CD14-positive monocyte (primary cell): Measurements from ENCODE around the gene SLC1A7. TPM values are rescaled to one million over a fixed set of nuclear protein-coding genes. Genes with fewer than 3 reads are reported as not detected.

Source experiments
- DNase-seq, 3 donors: peaks; one replicate each; pipeline ENCODE4 v3.0.0-alpha.2; 2011 to 2022
- H2AFZ ChIP-seq: 2 replicates; pipeline ENCODE4 v1.6.0; 2012; ENCODE audit warnings: mild to moderate bottlenecking, low read depth, low read length, inconsistent platforms; ENCODE audit not compliant: insufficient read depth, poor library complexity, severe bottlenecking
- H3K27ac ChIP-seq, 2 donors: 1 replicate in 1 of 2; 2 replicates in 1 of 2; pipeline ENCODE4 v1.5.1; 2012 to 2013; ENCODE audit warnings: low read length in 2 of 2, control low read depth in 1 of 2, inconsistent platforms in 1 of 2, low read depth in 1 of 2, mild to moderate bottlenecking in 1 of 2
- H3K27me3 ChIP-seq, 2 donors: one replicate each; pipeline versions ENCODE4 v1.6.0 to v1.6.1; 2011 to 2013; ENCODE audit warnings: low read length in 2 of 2; ENCODE audit not compliant: control insufficient read depth in 2 of 2, insufficient read depth in 2 of 2
- H3K36me3 ChIP-seq, 2 donors: replicated peaks in 1 of 2; 1 replicate in 1 of 2; 2 replicates in 1 of 2; pipeline versions ENCODE4 v1.5.1 to v1.6.1; 2012 to 2013; ENCODE audit warnings: low read length in 2 of 2, control low read depth in 1 of 2, inconsistent platforms in 1 of 2, mild to moderate bottlenecking in 1 of 2; ENCODE audit not compliant: insufficient read depth in 2 of 2, control insufficient read depth in 1 of 2
- H3K4me1 ChIP-seq, 2 donors: 1 replicate in 1 of 2; 2 replicates in 1 of 2; pipeline versions ENCODE4 v1.5.1 to v1.6.1; 2012 to 2013; ENCODE audit warnings: low read length in 2 of 2, control low read depth in 1 of 2, inconsistent platforms in 1 of 2, mild to moderate bottlenecking in 1 of 2, moderate library complexity in 1 of 2; ENCODE audit not compliant: insufficient read depth in 2 of 2, control insufficient read depth in 1 of 2
- H3K4me2 ChIP-seq: replicated peaks from 2 replicates; pipeline ENCODE3; 2012; ENCODE audit warnings: low read length, moderate library complexity, mild to moderate bottlenecking; ENCODE audit not compliant: poor library complexity, severe bottlenecking; ENCODE audit errors: extremely low read depth
- H3K4me3 ChIP-seq, 3 experiments: fragments of 200-600 bp in 1 of 3; sonication (generic) in 1 of 3; replicated peaks in 1 of 3; 1 replicate in 2 of 3; 2 replicates in 1 of 3; pipeline ENCODE4 v1.5.1; 2011 to 2013; ENCODE audit warnings: low read length in 3 of 3, mild to moderate bottlenecking in 3 of 3, control low read depth in 2 of 3, low read depth in 2 of 3, inconsistent platforms in 1 of 3, moderate library complexity in 1 of 3
- H3K79me2 ChIP-seq: 2 replicates; pipeline ENCODE4 v1.6.0; 2012; ENCODE audit warnings: mild to moderate bottlenecking, control low read depth, inconsistent platforms, low read length, moderate library complexity; ENCODE audit not compliant: insufficient read depth
- H3K9ac ChIP-seq: 2 replicates; pipeline ENCODE4 v1.6.0; 2017; ENCODE audit warnings: low read length, mild to moderate bottlenecking; ENCODE audit not compliant: insufficient read depth, poor library complexity, severe bottlenecking
- H3K9me3 ChIP-seq, 2 donors: replicated peaks in 1 of 2; 1 replicate in 1 of 2; 2 replicates in 1 of 2; pipeline versions ENCODE4 v1.5.1 to v1.6.1; 2012 to 2013; ENCODE audit warnings: low read length in 2 of 2, control low read depth in 1 of 2; ENCODE audit not compliant: control insufficient read depth in 1 of 2, insufficient read depth in 1 of 2
- H4K20me1 ChIP-seq: 2 replicates; pipeline ENCODE4 v1.6.0; 2012; ENCODE audit warnings: mild to moderate bottlenecking, low read length, control low read depth, moderate library complexity; ENCODE audit not compliant: insufficient read depth
- H3K27ac Mint-ChIP-seq, 7 donors: one replicate each; pipeline ENCODE4 v1.8.0; 2020; ENCODE audit warnings: mild to moderate bottlenecking in 7 of 7, mixed read lengths in 7 of 7, moderate library complexity in 6 of 7, inconsistent platforms in 2 of 7
- H3K27me3 Mint-ChIP-seq, 3 donors: one replicate each; pipeline ENCODE4 v1.8.0; 2021 to 2022; ENCODE audit warnings: low read depth in 3 of 3, mild to moderate bottlenecking in 3 of 3, mixed read lengths in 3 of 3, moderate library complexity in 3 of 3, inconsistent platforms in 1 of 3
- H3K36me3 Mint-ChIP-seq, 2 donors: one replicate each; pipeline ENCODE4 v1.8.0; 2020; ENCODE audit warnings: mixed read lengths in 2 of 2, inconsistent platforms in 1 of 2, mild to moderate bottlenecking in 1 of 2
- H3K4me1 Mint-ChIP-seq: one replicate; pipeline ENCODE4 v1.8.0; 2020; ENCODE audit warnings: mild to moderate bottlenecking, mixed read lengths
- H3K4me3 Mint-ChIP-seq, 2 donors: one replicate each; pipeline ENCODE4 v1.8.0; 2020; ENCODE audit warnings: mild to moderate bottlenecking in 2 of 2, mixed read lengths in 2 of 2, moderate library complexity in 1 of 2
- H3K9me3 Mint-ChIP-seq, 7 donors: one replicate each; pipeline ENCODE4 v1.8.0; 2020 to 2022; ENCODE audit warnings: mixed read lengths in 7 of 7, mild to moderate bottlenecking in 6 of 7, moderate library complexity in 6 of 7, inconsistent platforms in 2 of 7
- CTCF ChIP-seq: fragments of 200-600 bp; IDR thresholded peaks from one replicate; pipeline ENCODE4 v1.8.0; 2022; ENCODE audit warnings: antibody characterized with exemption, mild to moderate bottlenecking
- WGBS: methylation state at CpG from one replicate; pipeline ENCODE4 v1.1.5; 2013; ENCODE audit warnings: missing lambda C conversion rate; ENCODE audit not compliant: insufficient coverage; 5-methylcytosine and 5-hydroxymethylcytosine counted together
- intact Hi-C, 2 donors: fragments of 100-400 bp; cut with micrococcal nuclease; formaldehyde crosslinking; loops; one replicate each; pipeline versions ENCODE4 v1.15.0 to v1.15.1; 2023
- polyA plus RNA-seq, 3 donors: library from polyadenylated mRNA; depleted of rRNA in 1 of 3; unstranded in 2 of 3; stranded (reverse) in 1 of 3; fragments of 300-500 nt in 2 of 3; fragments of >200 nt in 1 of 3; fragmentation: Illumina TruSeq in 2 of 3; gene quantifications; 1 replicate in 2 of 3; 2 replicates in 1 of 3; pipeline ENCODE4 v1.2.3, GENCODE V29; 2012 to 2021

SLC1A7 gene
- polyA plus RNA-seq, 3 donors = not detected

GRCh38 chr1:53139951-53140361 is 2.5 kb downstream of the SLC1A7 start:
- no peaks in the 10 kb centered on the region for H3K36me3 Mint-ChIP-seq
- H3K79me2 ChIP-seq = no peaks in the 10 kb centered on the region
- H3K4me3 Mint-ChIP-seq = no peak overlapping the region
- H3K9me3 ChIP-seq = peaks cover 9 to 14% of the 10 kb centered on the region in 2 donors
- no peaks in the 10 kb centered on the region for H4K20me1 ChIP-seq
- no peak overlapping the region for H3K27ac ChIP-seq
- intact Hi-C loops = no loop called here
- no peak overlapping the region for H3K4me3 ChIP-seq
- TF ChIP-seq CTCF = no peak
- no peak overlapping the region for H3K4me2 ChIP-seq
- no peak for DNase-seq
- no peak overlapping the region for H3K27ac Mint-ChIP-seq
- no peaks in the 10 kb centered on the region for H3K36me3 ChIP-seq
- no peaks in the 10 kb centered on the region for H3K4me1 Mint-ChIP-seq
- no peak overlapping the region for H3K9ac ChIP-seq
- H3K27me3 ChIP-seq = no peaks in the 10 kb centered on the region
- peaks cover 2 to 7% (median 3%) of the 10 kb centered on the region in 3 donors for H3K27me3 Mint-ChIP-seq
- H2AFZ ChIP-seq = no peak overlapping the region
- peaks cover 6 to 16% (median 13%) of the 10 kb centered on the region in 7 donors for H3K9me3 Mint-ChIP-seq
- H3K4me1 ChIP-seq = no peaks in the 10 kb centered on the region

- H2AFZ ChIP-seq = no peak overlapping the region
- no peaks in the 10 kb centered on the region for H3K79me2 ChIP-seq
- no peak overlapping the region for H3K9ac ChIP-seq
- peaks cover 9 to 14% of the 10 kb centered on the region in 2 donors for H3K9me3 ChIP-seq
- no peak for DNase-seq
- TF ChIP-seq CTCF = no peak
- H4K20me1 ChIP-seq = no peaks in the 10 kb centered on the region
- H3K9me3 Mint-ChIP-seq = peaks cover 6 to 16% (median 13%) of the 10 kb centered on the region in 7 donors
- H3K4me2 ChIP-seq = no peak overlapping the region
- H3K27ac Mint-ChIP-seq = no peak overlapping the region
- peaks cover 2 to 5% (median 2%) of the 10 kb centered on the region in 3 donors for H3K27me3 Mint-ChIP-seq
- H3K27ac ChIP-seq = no peak overlapping the region
- H3K4me1 Mint-ChIP-seq = no peaks in the 10 kb centered on the region
- no peaks in the 10 kb centered on the region for H3K27me3 ChIP-seq
- H3K4me3 ChIP-seq = no peak overlapping the region
- intact Hi-C loops = no loop called here
- 67% methylated on average over 3 of the region's 8 CpGs for WGBS
- no peaks in the 10 kb centered on the region for H3K36me3 ChIP-seq
- H3K36me3 Mint-ChIP-seq = no peaks in the 10 kb centered on the region
- no peak overlapping the region for H3K4me3 Mint-ChIP-seq
- no peaks in the 10 kb centered on the region for H3K4me1 ChIP-seq
Measured at GRCh38 chr1:53138991-53139884, 3.2 kb downstream of the SLC1A7 start.
